Kidney epithelial cell (primary cell): ENCODE measurements around the gene SORCS2. TPM values are rescaled to one million over a fixed set of nuclear protein-coding genes. Genes with fewer than 3 reads are reported as not detected.

Experiments used
- DNase-seq: peaks from one replicate; pipeline ENCODE4 v3.0.0-alpha.2; 2010; ENCODE audit warnings: low read depth
- H3K27me3 ChIP-seq: 2 replicates; pipeline ENCODE4 v1.6.0; 2011; ENCODE audit warnings: low read length; ENCODE audit not compliant: control insufficient read depth, insufficient read depth
- H3K36me3 ChIP-seq: 2 replicates; pipeline ENCODE4 v1.5.1; 2011; ENCODE audit warnings: low read length; ENCODE audit not compliant: control insufficient read depth, insufficient read depth
- H3K4me3 ChIP-seq: 2 replicates; pipeline ENCODE4 v1.5.1; 2011; ENCODE audit warnings: low read depth, mild to moderate bottlenecking, control low read depth, low read length
- CTCF ChIP-seq: IDR thresholded peaks from 2 replicates; pipeline ENCODE4 v1.5.1; 2011; ENCODE audit warnings: mild to moderate bottlenecking, moderate library complexity, low read length, control low read depth, inconsistent platforms; ENCODE audit not compliant: insufficient read depth, poor library complexity, severe bottlenecking
- total RNA-seq: library from RNA; depleted of rRNA; stranded (reverse); fragments of >200 nt; gene quantifications from 2 replicates; pipeline ENCODE4 v1.2.3, GENCODE V29; 2015

Gene SORCS2
- total RNA-seq, 1 donor from 2014 or later, result 1.4 TPM

- no peaks in the 10 kb centered on the region for H3K36me3 ChIP-seq
- H3K4me3 ChIP-seq, result no peak overlapping the region
- TF ChIP-seq CTCF, result no peak
- peaks cover 32% of the 10 kb centered on the region for H3K27me3 ChIP-seq
- no peak for DNase-seq
Observed at GRCh38 chr4:7518871-7519637, 326.7 kb downstream of the SORCS2 start.

GRCh38 chr4:7519638-7520376 lies 327.5 kb downstream of the SORCS2 start:
- Histone ChIP-seq H3K4me3 (no peak overlapping the region), H3K36me3 (no peaks in the 10 kb centered on the region), H3K27me3 (peaks cover 32% of the 10 kb centered on the region)
- TF ChIP-seq CTCF, result no peak
- DNase-seq, result no peak

- no peak for TF ChIP-seq CTCF
- H3K4me3 ChIP-seq, result no peak overlapping the region
- DNase-seq, result no peak
- peaks cover 28% of the 10 kb centered on the region for H3K27me3 ChIP-seq
- H3K36me3 ChIP-seq, result no peaks in the 10 kb centered on the region
Observed at GRCh38 chr4:7521666-7522065, 329.3 kb downstream of the SORCS2 start.

GRCh38 chr4:7522452-7523220 lies 330.3 kb downstream of the SORCS2 start:
- TF ChIP-seq CTCF, result no peak
- no peak for DNase-seq
- Histone ChIP-seq H3K27me3 (peaks cover 26% of the 10 kb centered on the region), H3K36me3 (no peaks in the 10 kb centered on the region), H3K4me3 (no peak overlapping the region)

GRCh38 chr4:7523526-7523925 lies 331.2 kb downstream of the SORCS2 start:
- TF ChIP-seq CTCF, result no peak
- Histone ChIP-seq H3K36me3 (no peaks in the 10 kb centered on the region), H3K27me3 (peaks cover 23% of the 10 kb centered on the region)

More at GRCh38 chr4:7523526-7523925, 331.2 kb downstream of the SORCS2 start:
- DNase-seq, result no peak
- H3K4me3 ChIP-seq, result no peak overlapping the region
